Stimulated activated CD8-positive, alpha-beta memory T cell treated with anti-CD3 and anti-CD28 coated beads, Interleukin-12 subunit alpha, Interleukin-12 subunit beta, amount 100 ng/mL, for 4 hours (primary cell): ENCODE results near the gene MBD3.
A peak's percentile ranks its signal among the peaks of the same experiment; 100 is the strongest.
"Not testable (repeated sequence)": the region's sequence is repeated elsewhere in the genome, so short reads cannot be mapped to it uniquely, and the experiment has no call there.

Experiments used
- DNase-seq: peaks from one replicate; pipeline ENCODE4 v3.0.0-alpha.2; 2020; ENCODE audit warnings: low read depth

MBD3 gene

GRCh38 chr19:1571358-1571757, 21.3 kb downstream of the MBD3 start:
- no peak for DNase-seq

GRCh38 chr19:1570836-1571235, 21.8 kb downstream of the MBD3 start:
- no peak for DNase-seq

DNA sequence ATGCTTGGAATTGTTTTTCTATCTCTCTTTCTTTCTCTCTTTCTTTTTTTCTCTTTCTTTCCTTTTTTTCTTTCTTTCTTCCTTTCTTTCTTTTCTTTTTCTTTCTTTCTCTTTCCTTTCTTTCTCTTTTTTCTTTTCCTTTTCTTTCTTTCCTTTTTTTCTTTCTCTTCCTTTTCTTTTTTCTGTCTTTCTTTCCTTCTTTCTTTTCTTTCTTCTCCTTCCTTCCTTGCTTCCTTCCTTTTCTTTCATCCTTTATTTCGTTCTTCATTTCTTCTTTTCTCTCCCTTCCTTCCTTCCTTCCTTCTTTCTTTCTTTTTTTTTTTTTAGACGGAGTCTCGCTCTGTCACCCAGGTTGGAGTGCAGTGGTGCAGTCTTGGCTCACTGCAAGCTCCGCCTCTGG, 22.7 kb downstream of the MBD3 start:
- no peak for DNase-seq

DNA sequence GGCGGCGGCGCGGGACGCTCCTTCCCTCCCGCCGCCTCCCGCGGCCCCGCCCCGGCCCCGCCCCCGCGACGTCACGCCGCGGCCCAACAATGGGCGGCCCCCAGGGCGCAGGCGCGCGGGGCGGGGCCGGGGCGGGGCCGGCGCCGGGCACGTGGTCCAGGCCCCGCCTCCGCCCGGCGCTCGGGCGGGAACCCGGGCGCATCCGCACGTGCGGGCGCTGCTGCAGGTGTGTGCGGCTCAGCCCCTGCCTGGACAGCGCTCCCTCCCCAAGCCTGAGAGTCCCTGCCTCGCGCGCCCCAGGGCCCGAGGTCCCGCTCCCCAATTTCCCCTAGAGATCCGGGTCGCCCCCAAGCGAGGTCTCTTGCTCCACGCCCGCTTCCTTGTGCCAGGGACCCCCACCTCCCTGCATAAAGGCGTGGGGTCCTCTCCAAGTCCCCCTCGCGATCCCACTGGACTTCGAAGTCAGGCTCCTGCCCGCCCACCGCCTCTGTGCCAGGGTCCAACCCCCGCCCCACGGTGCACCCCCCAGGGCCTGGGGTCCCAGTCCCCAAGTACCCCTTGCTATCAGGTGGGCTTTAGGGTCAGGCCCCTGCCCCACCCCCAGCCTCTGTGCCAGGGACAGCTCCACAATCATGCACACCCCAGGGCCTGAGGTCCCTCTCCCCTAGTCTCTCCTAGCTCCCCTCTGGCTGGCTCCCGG, 24.2 kb downstream of the MBD3 start, which contains the start of gene MEX3D:
Gene MEX3D (minus strand): TSS at position 6 of the 700 bp plus-strand sequence. CDS start 267 bp downstream, outside the sequence.
- DNase-seq = peak; percentile 73

DNA sequence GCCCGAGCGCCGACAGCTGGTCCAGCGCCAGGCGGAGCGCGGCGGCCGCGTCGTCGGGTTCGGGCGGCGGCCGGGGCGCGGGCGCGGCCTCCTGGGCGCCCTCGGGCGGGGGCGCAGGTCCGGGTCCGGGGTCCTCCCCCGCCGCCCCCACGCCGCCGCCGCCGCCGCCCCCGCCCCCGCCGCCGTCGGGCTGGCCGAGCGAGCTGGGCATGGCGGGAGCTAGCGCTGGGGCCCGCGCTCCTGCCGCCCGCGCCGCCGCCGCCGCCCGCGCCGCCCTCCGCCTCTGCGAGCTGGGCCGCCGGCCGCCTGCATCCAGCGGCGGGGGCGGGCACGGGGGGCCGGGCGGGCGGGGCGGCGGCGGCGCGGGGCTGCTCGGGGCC, 24.8 kb downstream of the MBD3 start:
- DNase-seq = no peak

GRCh38 chr19:1567116-1567847, 25.4 kb downstream of the MBD3 start:
- DNase-seq = no peak

- no peak for DNase-seq
These were observed 26.1 kb downstream of the MBD3 start for GRCh38 chr19:1566392-1567115.

DNA sequence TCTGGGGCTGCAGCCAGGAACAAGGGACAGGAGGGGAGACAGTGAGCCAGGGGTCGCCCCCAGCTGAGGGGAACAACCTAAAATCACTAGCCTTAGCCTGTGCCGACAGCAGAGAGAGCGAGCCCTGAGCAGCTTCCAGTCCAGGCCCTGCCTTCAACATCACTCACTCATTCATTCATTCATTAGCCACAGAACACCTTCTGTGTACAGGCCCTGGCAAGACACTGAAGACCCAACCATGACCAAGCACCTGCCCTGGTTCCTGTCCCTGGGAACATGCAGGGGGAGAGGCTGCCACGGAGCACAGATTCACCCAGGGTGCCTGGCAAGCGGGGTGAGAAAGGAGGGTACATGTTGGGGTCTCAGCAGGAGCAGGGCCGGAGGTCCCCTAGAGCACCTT, 29.4 kb downstream of the MBD3 start:
- DNase-seq = no peak

DNA sequence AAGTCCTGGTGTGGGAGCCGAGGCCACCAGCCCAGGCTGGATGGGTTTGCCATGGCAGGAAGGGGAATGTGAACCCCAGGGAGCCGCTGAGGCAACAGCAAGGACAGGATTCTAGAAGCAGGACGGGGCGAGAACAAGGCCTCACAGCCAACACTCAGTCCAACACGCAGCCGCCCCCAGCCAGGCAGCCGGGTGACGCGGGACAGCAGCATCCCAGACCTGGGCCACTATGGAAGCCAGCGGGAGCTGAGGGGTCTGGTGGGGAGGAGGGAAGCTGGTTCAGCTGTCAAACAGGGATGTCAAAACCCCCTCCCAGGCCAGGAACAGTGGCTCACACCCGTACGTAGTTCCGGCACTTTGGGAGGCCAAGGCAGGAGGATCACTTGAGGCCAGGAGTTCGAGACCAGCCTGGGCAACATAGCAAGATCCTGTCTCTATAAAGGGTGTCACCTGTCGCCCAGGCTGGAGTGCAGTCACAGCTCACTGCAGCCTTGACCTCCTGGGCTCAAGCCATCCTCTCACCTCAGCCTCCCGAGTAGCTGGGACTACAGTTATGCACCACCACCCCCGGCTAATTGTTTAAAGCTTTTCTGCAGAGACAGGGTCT, 31.3 kb downstream of the MBD3 start:
- DNase-seq = no peak

DNA sequence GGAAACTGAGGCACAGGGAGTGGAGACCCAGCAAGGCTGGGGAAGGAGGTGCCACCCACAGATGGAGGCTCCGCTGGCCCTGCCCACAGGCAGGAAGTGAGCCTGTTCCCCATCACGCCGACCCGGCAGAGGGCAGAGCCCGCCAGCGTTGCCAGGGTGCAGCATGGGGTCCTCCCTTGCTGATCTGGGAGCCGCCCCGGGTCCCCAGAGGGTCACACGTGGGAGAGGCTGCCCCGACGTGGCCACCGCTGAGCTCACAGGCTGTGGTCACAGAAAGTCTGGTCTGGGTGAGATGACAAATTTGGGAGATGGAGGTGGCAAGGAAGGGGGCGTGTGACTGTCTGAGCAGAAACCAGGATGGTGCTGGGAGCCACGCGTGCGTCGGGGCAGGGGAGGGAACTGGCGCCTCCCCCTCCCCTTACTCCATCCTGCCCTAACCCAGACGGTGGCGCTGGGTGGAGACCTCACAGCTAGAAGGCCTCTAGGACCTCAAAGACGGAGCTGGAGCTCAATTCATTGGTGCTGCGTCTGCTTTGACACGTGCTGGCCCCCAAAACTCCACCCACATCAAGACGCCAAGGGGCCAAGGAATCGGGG, 32.3 kb downstream of the MBD3 start:
- DNase-seq = no peak

- no peak for DNase-seq
These were observed 34.1 kb downstream of the MBD3 start for GRCh38 chr19:1558552-1558951.

DNA sequence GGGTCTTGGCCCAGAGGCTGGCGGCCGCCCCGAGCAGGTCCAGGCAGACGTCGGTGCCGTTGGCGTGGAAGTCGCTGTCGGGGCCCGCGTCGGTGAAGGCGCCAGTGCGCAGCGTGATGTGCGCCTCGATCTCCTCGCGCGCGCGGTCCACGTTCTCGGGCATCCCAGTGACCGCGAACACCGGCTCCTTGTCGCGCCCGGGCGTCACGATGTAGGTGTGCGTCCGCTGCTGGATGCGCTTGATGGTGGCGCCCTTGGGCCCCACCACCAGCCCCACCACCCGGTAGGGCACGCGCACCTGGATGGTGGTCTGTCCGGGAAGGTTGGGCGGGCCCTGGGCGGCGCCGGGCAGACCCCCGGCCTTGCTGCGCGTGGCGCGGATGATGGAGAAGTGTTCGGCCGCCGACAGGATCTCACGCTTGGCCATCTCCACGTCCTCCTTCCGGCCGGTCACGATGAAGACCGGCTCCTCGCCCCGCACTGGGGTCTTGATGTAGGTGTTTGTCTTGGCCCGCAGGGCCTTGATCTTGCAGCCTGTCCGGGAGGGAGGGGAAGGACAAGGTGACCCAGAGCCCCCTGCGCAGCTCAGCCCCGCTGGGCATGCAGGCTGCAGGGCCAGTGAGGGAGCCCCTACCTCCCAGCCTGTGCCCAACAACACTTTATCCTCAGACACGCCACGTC, 36.1 kb downstream of the MBD3 start:
- no peak for DNase-seq

- DNase-seq = no peak
These were observed 36.9 kb downstream of the MBD3 start for GRCh38 chr19:1555487-1556389.

GRCh38 chr19:1554968-1555367, 37.7 kb downstream of the MBD3 start:
- no peak for DNase-seq

DNA sequence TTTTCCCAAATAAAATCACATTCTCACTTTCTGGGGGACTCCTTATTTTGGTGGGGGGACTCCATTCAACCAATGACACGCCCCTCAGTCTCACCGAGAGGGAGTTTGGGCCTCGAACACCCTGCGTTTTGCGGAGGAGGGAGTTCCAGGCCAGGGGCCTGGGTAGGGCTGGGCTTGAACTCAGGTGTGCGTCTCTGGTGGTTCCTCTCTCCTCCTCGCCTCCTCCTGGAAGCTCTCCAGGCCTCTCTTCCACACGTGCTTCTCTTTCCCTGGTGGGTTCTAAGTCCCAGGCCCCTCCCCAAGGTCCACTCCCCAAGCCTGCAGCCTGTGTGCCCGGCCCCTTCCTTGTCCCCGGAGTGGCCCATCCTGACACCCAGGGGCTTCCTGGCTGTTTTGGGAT, 39.2 kb downstream of the MBD3 start:
- DNase-seq = no peak

DNA sequence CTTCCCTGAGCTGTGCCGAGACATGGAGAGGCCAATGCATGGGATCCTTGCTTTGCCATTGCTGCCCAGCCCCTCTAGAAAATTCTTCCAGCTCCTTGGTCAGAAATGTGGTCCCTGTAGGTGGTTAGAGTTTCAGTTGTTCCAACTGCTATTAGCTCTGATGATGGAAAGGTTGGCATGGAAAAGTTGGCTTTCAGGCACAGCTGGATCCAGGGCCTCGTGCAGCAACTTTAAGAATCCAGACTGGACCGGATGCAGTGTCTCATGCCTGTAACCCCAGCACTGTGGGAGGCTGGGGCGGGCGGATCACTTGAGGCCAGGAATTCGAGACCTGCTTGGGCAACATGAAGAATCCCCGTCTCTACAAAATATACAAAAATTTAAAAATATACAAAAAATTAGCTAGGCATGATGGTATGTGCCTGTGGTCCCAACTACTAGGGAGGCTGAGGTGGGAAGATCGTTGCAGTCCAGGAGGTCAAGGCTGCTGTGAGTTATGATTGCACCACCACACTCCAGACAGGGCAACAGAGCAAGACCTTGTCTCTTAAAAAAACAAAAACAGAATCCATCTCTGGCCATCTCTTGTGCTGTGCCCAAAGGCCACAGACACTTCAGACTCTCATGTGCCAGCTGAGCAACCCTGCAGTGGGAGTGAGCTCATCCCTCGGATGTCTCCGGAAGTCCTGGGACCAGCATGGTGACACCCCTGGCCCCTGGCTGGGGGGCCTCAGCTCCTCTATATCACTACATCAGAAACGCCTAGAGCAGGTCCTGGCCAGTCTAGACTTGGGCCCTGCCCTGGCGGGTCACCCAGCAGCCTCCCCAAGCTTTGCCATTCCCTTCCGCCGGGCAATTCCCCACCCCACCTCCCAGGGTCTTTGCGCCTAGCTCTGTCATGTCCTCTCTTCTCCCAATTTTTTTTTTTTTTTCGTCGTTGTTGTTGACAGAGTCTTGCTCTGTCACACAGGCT, 41.3 kb downstream of the MBD3 start:
- no peak for DNase-seq

- DNase-seq = no peak
These were observed 43.2 kb downstream of the MBD3 start for GRCh38 chr19:1549332-1549945.

DNA sequence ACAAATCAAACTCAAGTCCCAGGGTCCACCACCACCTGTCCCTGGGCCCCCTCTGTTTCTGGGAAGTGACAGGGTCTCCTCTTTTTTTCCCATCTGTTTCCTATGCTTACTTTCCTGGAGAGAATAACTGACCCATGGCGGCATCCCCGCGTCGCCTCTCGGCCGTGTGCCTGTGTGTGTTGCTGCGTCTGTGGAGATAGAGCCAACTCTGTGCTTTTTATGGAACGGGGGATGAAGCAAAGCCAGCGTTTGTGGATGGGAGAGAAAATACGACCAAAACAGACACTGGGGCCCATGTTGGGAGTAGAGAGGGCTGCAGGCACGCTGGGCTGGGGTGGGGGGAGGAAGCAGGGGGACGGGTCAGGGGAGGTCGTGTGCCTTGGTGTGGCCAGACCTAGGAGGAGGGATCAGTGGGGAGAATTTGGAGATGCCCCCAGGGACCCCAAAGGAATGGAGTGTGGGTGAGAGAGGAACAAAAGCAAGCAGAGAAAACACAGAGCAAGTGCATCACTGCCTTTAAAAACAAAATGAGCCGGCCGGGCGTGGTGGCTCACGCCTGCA, 52.2 kb downstream of the MBD3 start:
- DNase-seq = no peak

GRCh38 chr19:1539749-1540148, 52.9 kb downstream of the MBD3 start:
- not testable (repeated sequence) for DNase-seq
